GM10266 (cell line): Measurements from ENCODE around the gene IGSF6.
A peak's percentile ranks its signal among the peaks of the same experiment; 100 is the strongest.
"Not testable (repeated sequence)": the region's sequence is repeated elsewhere in the genome, so short reads cannot be mapped to it uniquely, and the experiment has no call there.

Experiments
- DNase-seq: peaks from one replicate; pipeline ENCODE4 v3.0.0; 2012; ENCODE audit errors: extremely low spot score
- TF ChIP-seq, protein P1 (sequence below): IDR thresholded peaks from 2 replicates; pipeline ENCODE4 v1.5.1; 2012; ENCODE audit warnings: mild to moderate bottlenecking, low read depth; ENCODE audit not compliant: control insufficient read depth, insufficient read depth; ENCODE audit errors: missing control alignments

Gene IGSF6

DNA sequence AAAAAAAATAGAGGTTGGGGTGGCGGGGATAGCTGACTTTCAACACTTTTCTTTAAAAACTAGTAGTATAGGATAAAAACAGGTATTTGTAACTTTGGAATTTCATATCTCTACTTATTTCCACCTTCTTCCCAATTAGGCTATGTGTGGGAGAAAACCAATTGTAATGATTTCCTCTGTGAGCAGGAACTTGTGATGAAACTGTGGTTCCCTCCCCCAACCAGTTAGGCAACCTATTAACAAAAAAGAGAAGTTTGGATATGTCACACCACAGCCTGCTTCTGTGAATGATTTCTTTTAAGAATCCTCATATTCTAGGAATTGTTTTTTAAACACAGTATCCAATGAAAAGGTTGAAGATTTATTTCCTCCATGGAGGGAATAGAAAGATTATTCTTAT, 1.9 kb downstream of the IGSF6 start:
- TF ChIP-seq, protein P1, sequence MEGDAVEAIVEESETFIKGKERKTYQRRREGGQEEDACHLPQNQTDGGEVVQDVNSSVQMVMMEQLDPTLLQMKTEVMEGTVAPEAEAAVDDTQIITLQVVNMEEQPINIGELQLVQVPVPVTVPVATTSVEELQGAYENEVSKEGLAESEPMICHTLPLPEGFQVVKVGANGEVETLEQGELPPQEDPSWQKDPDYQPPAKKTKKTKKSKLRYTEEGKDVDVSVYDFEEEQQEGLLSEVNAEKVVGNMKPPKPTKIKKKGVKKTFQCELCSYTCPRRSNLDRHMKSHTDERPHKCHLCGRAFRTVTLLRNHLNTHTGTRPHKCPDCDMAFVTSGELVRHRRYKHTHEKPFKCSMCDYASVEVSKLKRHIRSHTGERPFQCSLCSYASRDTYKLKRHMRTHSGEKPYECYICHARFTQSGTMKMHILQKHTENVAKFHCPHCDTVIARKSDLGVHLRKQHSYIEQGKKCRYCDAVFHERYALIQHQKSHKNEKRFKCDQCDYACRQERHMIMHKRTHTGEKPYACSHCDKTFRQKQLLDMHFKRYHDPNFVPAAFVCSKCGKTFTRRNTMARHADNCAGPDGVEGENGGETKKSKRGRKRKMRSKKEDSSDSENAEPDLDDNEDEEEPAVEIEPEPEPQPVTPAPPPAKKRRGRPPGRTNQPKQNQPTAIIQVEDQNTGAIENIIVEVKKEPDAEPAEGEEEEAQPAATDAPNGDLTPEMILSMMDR: no peak

DNA sequence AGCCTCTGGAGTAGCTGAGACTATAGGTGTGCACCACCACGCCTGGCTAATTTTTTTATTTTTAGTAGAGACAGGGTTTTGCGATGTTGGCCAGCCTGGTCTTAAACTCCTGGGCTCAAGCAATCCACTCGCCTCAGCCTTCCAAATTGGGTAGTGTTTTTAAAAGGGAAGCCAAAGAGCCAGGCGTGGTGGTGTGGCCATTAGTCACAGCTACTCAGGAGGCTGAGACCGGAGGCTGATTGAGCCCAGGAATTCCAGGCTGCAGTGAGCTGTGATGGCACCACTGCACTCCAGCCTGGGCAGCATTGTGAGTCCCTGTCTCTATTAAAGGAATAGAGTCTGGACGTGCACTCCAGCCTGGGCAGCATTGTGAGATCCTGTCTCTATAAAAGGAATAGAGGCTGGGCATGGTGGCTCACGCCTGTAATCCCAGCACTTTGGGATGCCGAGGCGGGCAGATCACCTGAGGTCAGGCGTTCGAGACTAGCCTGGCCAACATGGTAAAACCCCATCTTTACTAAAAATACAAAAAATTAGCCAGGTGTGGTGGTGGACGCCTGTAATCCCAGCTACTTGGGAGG, 2.5 kb downstream of the IGSF6 start:
- not testable (repeated sequence) for DNase-seq

More for the DNA sequence above, 1.9 kb downstream of the IGSF6 start:
- no peak for DNase-seq

DNA sequence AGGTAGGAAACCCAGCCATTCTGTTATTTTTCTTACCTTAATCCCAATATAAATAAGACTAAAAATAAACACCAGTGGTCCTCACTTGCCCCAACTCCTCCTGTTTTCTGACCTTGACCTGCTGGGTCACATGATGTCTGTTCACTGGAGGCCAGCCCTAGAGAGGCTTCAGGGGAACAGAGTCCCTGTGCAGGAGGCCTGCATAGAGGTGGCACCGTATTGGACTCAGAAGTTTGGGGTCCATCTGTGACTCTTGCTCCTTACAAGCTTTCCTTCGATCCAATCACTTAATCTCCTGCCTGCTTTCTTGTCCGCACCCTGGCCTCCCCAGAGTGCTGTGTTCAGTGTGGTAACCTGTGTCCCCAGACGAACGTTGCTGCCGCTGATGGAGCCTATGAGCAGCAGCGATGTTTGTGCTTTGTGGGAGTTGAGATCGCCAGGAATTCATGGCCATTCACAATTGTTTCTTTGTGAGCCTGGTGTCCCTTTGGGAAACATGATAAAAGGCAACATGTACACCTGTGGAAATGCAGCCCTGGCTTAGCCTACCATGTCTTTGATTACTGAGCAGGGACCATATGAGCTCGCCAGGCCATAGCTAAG, 4.7 kb downstream of the IGSF6 start:
- TF ChIP-seq, protein P1: no peak
- DNase-seq: no peak

DNA sequence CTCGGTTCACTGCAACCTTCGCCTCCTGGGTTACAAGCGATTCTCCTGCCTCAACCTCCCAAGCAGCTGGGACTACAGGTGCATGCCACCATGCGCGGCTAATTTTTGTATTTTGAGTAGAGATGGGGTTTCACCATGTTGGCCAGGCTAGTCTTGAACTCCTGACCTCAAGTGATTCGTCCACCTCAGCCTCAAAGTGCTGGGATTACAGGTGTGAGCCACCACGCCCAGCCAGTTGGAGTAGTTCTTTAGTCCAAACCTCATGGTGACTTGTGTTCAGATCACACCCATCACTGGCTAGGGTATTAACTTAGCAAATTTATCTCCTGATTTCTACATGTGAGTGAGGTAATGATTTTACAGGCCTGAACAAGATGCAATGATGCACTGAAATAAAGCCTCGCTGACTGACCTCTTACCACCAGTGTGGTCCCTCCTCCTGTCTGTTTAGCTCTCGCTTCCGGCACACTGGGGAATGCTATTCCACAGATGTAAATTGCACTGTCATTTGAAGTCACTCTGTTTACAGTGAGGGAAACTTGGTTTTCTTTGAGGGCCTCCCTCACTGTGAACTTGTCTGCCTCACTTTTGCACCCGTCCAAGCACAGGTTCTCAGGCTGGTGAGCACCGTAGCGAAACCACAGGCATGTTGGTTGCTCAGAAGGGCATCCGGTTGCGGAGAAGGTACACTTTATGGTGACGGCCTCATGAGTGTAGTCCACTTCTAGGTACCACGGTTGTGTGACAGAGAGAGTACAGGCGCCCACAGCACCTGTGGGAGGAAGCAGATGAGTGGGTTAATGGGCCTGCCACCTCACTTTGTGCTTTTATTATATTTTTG, 5.5 kb downstream of the IGSF6 start:
- DNase-seq: peak; percentile 69
- TF ChIP-seq, protein P1: no peak

DNA sequence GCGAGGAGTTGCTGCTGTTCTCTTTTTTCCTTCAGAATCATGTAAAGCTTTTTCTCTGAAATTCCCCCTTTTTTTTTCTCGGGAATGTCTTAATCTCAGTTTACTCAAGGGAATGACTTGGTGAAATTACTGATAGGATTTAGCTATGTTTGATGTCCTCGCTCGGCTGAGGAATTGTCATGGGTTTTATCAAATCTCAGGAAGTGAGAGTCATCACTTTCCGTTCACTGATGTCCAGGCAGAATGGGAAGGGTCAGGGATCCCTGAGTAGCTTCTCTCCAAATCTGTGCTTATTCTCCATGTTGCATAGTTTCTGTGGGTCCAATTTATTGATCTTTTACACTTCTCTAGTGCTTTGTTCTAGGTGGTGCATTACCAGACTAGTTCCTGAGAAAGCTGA, 6.3 kb downstream of the IGSF6 start:
- TF ChIP-seq, protein P1: no peak

DNA sequence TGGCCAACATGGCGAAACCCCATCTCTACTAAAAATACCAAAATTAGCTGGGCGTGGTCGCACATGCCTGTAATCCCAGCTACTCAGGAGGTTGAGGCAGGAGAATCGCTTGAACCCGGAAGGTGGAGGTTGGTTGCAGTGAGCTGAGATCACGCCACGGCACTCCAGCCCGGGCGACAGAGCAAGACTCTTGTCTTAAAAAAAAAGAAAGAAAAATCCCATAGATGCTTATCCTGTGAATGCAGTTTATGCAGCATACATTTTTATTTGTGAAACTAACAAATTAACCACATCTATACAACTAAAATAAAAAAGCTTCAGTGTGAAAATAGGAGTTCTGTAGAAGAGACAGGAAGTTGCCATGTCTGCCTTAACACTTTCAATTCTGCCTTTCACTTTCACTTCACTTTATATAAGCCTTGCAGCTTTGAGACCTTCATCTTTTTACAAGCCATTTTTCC, 7.1 kb downstream of the IGSF6 start:
- DNase-seq: peak; percentile 71
- TF ChIP-seq, protein P1: no peak

More for the DNA sequence above, 6.3 kb downstream of the IGSF6 start:
- no peak for DNase-seq

DNA sequence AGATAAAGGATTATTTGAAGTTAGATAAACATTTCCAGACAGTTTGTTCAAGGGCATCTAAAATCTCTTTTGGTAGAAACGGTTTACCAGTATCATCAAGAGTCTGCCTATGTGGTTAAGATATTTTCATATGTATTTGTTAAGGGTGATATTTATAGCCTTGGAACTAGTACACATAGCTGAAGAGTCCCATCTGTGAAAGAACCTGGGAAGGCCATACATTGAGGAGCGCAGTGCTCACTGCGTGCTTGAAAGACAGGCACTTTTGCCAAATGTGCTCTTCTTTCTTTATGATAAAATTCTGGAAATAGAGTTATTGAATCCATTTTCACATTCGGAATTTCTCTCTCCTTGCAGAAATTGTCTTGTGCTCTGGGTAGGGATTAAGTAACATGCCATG, 7.7 kb downstream of the IGSF6 start:
- TF ChIP-seq, protein P1: no peak

More for the DNA sequence above, 7.7 kb downstream of the IGSF6 start:
- DNase-seq: no peak
